Measurements from ENCODE around the gene FIGN.

Gene FIGN

GRCh38 chr2:163658556-163658955 lies 77.3 kb downstream of the FIGN start:
- no peak for DNase-seq

GRCh38 chr2:163657281-163657656 lies 78.5 kb downstream of the FIGN start:
- DNase-seq = no peak

- no peak for DNase-seq
These were observed 79.1 kb downstream of the FIGN start for GRCh38 chr2:163656622-163657280.

GRCh38 chr2:163655667-163656066 lies 80.1 kb downstream of the FIGN start:
- DNase-seq = no peak

- no peak for DNase-seq
These were observed 83.1 kb downstream of the FIGN start for GRCh38 chr2:163652751-163653150.

GRCh38 chr2:163649080-163649479 lies 86.7 kb downstream of the FIGN start:
- DNase-seq = no peak

GRCh38 chr2:163647300-163647699 lies 88.5 kb downstream of the FIGN start:
- no peak for DNase-seq

GRCh38 chr2:163646687-163647086 lies 89.1 kb downstream of the FIGN start:
- no peak for DNase-seq

- DNase-seq = no peak
These were observed 91.6 kb downstream of the FIGN start for GRCh38 chr2:163644238-163644637.

- DNase-seq = no peak
These were observed 93.8 kb downstream of the FIGN start for GRCh38 chr2:163641986-163642385.

- no peak for DNase-seq
These were observed 95.1 kb downstream of the FIGN start for GRCh38 chr2:163640542-163641193.

- no peak for DNase-seq
These were observed 97.9 kb downstream of the FIGN start for GRCh38 chr2:163637871-163638270.

- no peak for DNase-seq
These were observed 102.5 kb downstream of the FIGN start for GRCh38 chr2:163633291-163633690.

GRCh38 chr2:163630836-163631235 lies 105.0 kb downstream of the FIGN start:
- no peak for DNase-seq

GRCh38 chr2:163626639-163627109 lies 109.1 kb downstream of the FIGN start:
- no peak for DNase-seq

GRCh38 chr2:163626208-163626607 lies 109.6 kb downstream of the FIGN start:
- no peak for DNase-seq

GRCh38 chr2:163625632-163626031 lies 110.2 kb downstream of the FIGN start:
- no peak for DNase-seq

GRCh38 chr2:163621445-163622004 lies 114.3 kb downstream of the FIGN start:
- DNase-seq = no peak

- no peak for DNase-seq
These were observed 118.3 kb downstream of the FIGN start for GRCh38 chr2:163617517-163617916.

GRCh38 chr2:163613266-163613731 lies 122.5 kb downstream of the FIGN start:
- no peak for DNase-seq

GRCh38 chr2:163612332-163612731 lies 123.5 kb downstream of the FIGN start:
- no peak for DNase-seq

- no peak for DNase-seq
These were observed 124.3 kb downstream of the FIGN start for GRCh38 chr2:163611557-163611906.

- no peak for DNase-seq
These were observed 124.8 kb downstream of the FIGN start for GRCh38 chr2:163610817-163611556.

- DNase-seq = no peak
These were observed 128.2 kb downstream of the FIGN start for GRCh38 chr2:163607630-163608029.
